Hematopoietic multipotent progenitor cell treated with erythropoietin and hydrocortisone succinate and interleukin-3 and kit ligand, for 4 days (in vitro differentiated cells): ENCODE measurements around the gene SLC5A6.

Experiments used
- DNase-seq: peaks from one replicate; pipeline ENCODE4 v3.0.0-alpha.2; 2015

Gene SLC5A6

DNA sequence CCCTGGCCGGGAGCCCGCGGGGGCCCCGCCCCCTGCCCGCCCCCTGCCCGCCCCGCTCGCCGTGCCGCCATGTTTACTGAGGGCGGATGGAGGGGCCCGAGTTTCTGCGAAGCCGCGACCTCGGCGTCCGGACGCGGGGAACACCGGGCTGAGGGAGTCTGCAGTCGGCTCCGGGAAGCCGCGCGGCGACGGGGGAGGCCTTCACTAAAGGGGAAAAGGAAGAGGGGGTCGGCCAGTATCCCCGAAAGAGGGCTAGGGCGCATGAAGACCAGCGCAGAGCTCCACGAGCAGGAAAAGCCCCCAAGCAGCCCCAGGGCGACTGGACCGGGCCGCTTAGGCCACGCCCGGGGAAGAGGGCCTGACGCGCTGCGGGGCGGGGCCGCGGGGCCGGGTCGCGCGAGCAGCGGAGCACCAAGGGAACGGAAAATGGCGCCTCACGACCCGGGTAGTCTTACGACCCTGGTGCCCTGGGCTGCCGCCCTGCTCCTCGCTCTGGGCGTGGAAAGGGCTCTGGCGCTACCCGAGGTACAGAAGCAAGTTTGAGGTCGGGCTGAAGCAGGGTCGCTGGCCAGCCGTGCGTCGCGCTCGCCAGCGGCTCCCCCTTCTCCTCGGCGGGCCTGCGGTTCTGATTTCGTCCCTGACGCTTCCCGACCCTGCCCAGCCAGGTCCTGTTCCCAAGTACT lies at the start of gene SLC5A6, which contains the start of gene ATRAID:
Gene SLC5A6 (minus strand): TSS at position 326 of the 683 bp plus-strand sequence. CDS start 4,618 bp downstream, outside the sequence.
Gene ATRAID (plus strand): TSS at position 99 of the 683 bp plus-strand sequence. CDS start 328 bp downstream, at position 427.
- peak; percentile 96 for DNase-seq

DNA sequence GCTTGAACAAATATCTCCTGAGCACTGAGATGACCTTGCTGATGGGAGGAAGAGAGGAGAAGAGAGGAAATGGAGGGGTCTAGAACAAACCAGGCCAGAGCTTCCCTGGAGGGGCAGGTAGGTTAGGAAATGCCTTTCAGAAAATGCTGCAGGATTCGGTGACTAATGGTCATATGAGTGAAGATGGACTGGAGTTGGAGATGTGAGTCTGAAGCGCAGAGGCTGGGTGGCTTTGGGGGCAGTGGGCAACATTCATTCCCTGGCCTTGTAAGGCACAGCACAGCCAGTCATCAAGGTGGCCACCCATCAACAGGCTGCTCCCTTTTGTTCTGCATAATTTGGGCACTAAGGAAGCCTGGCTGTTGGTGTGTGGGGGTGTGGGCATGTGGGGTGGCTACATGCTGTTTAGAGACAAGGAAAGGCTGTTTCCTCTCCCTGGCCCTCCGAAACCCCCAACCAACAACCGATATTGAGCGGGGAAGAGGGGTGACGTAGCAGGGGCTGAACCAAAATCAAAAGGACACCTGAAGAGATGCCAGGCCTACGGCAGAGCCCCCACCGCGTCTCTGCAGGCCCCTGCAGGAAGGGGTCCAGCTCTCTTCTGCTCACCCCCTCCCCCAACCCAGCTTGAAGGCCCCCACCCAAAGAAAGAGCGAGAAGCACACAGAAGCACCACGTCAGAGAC lies 49.3 kb upstream of the SLC5A6 start:
- DNase-seq = no peak

DNA sequence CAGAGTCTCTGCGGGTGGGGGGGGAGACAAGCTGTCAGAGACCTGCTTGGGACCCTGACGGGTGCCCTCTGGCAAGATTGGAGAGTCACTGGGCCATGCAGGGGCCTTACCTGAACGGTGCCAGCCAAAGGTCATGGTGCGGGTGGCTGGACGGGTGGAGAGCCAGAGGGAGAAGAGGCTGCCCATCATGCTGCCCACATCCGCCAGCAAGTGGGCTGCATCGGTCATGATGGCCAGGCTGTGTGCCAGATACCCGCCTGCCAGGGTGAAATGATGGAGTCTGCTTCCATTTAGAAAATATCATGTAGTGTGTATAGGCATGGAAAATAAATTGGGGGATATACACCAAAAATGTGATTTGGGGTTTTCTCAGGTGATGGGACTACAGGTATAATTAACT lies 46.0 kb upstream of the SLC5A6 start:
- DNase-seq = no peak

DNA sequence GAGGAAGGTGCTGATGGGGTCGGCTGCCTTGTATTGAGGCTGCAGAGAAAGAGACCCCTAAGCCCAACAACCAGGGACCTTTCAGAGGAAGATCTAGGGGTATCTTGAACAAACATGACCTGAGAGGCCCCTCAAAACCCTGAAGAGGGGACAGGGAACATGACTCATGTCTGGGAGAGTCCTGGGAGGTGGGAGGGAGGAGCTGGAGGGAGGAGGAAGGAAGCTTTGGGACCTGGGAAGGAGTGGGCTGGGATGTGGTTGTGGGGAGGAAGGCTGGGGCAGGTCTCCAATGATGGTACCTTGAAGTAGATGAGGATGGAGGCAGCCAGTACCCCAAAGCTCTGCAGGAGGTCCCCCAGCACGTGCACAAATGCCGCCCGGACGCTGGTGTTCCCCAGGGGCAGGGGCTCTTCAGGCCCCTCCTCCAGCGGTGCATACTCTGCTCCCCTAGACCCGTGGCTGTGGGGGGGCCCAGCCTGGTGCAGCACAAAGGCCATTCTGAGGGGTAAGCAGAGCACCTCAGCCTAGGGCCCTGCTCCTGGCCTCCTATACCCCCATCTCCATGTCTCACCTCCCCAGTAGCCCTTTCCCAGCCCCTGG lies 44.9 kb upstream of the SLC5A6 start:
- DNase-seq = no peak

DNA sequence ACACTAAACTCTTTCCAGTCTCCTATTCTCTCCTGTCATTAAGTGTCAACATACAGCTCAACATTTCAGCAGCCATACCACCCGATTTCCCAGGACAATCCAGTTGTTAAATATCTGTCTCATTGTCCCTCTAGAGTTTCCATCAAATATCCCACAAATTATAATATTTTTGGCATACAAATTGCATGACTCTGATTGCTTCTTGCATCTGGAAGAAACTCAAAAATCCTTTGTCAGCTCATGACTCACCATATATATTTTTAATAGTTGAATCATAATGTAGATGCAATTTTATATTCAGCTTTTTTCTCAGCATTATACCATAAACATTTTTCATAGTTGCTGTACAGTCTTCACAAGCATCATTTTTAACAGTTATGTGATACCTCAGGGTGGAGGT lies 43.6 kb upstream of the SLC5A6 start:
- DNase-seq = no peak

DNA sequence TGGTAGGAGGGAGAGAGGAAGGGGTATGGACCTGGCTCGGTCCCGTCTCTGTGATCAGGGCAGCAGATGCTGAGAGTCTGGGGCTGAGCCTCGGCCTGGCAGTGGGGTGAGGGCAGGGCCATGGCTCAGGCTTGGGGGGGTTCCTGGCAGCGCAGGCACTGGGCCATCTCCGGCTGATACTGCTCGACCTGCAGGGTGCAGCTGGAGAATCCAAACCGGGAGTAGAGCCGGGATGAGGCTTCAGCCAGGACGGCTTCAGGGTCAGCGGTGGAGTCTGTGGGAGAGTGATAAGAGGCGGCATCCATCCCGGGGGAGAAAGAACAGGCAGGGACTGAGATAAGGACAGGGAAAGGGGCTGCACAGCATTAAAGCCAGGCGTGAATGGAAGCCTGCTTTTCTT lies 43.1 kb upstream of the SLC5A6 start:
- no peak for DNase-seq

DNA sequence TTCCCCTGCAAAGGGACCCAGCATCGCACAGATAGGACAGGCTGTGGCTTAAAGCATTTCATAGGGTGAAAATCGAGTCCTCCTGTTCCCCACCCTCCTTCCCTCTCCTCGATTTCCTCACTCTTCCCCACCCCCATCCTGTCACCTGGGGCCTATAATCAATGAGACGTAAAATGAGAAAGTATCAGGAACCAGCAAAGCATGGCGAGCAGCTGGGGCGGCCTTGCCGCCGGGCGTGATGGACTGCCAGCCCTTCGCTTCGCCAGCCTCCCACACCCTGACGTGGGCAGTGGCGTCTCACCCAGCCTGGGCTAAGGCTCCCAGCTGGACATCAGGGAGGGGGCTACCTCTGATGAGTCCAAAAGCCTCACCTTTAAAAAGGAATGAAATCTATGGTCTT lies 39.7 kb upstream of the SLC5A6 start:
- DNase-seq = no peak

DNA sequence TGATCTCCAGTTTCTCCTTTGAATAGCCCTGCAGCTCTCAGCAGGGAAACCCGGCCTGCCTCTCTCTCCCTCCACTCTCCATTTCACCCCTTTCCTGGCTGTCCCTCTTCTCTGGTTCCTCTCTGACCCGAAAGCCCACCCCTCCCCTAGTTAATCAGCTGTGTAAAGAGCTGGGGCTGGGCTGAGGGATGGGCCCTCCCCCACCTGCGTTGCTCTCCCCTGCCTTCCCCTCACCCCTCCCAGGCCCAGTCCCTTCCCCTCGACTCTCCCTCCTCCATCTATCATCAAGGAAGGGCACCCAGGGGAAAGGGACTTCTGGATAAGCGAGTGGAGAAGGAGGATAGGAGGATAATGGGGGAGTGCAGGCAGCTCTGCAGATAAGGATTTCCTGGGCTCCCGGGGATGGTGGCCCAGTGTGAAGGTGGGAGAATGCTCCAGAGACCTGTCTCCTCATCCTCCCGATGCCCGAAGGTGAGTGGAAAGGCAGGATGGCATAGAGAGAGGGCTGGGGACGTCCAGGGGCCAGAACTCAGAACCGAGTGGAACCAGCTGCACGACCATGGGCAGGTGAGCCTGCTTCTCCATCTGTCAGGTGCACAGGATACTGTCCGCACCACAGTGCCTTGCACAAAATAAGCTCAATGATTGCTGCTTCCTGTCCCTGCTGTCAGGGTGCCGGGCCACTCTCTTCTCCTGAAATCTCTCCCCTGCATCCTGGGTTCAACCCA lies 38.7 kb upstream of the SLC5A6 start:
- no peak for DNase-seq

DNA sequence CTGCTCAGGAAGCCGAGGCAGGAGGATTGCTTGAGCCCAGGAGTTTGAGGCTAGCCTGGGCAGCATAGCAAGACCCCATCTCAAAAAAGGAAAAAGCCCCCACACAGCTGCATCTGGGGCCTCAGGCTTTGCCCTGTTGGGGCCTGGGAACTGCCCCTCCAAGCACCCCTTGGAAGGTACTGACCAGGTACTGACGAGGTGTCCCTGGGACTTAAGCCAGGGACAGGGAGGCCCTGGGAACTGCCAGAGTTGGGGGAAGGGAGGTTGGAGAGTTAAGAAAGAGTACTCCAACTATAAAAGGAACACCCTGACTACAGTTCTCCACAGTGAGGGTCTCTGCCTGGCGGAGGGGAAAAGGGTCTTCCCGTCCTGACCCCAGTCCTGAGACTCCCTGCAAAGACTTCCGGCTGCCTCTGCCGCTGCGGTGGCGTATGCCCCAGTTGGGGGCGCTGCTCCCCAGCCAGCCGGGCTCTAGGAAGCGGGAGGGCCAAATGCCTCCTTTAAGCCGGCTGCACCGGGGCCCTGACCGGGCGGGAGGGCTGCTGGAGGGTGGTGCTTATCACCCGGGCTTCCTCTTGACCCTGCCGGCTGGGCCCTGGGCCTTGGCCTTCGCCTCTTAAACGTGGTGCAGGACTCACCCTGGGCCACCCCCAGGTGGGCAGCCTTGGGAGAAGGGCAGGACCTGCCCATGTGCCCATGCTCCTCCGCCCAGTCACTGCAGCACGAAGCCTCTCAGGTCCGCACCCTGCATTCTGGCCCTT lies 38.0 kb upstream of the SLC5A6 start:
- peak; percentile 88 for DNase-seq

DNA sequence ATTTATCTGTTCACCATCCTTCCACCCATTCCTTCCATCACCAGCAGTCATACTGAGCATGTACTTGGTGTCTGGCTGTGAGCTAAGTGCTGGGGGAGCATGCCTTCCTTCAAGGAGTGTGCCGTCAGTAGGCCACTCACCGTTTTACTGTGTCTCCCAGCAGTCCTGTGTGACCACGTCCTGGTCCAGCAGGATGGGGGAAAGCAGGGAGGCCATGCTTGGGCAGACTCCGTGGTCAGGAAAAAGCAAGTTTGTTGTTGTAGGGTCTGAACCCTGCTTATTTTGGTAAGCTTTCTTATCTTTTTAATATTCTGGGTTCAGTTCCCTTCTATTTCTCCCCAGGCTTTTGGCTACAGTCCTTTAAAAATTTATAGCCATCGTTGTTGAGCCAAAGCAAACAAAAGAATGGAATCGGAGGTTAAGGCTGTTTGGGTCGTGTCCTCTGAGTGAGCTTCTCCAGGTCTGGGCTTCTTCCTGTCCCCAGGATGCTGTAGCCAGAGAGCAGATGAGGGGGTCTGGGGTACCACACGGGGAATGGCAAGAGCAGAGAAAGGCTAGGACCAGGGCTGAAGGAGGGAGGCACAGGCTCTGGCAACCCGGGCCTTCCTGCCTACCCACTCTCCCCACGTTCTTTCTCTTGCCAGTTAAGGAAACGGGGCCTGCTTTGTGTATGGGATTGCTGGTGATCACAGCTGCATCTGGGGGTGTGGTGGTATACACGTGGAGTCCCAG lies 37.3 kb upstream of the SLC5A6 start:
- DNase-seq = no peak

DNA sequence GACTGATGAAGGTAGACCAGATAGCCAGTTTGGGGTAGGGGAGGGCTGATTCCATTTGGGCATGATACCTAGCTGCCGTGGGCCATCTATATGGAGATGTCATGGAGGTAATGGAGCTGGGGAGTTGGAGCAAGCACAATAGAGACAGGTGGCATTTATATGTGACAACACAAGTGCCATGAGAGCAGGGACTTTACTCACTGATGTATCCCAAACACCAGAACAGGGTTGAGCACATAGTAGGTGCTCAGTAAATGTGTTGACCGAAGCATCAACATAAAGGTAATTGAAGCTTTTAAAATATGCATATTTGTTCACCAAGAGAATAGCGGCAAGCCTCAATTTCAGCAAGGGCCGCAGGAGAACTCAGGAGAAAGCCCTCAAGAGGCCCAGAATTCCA lies 35.8 kb upstream of the SLC5A6 start:
- DNase-seq = peak; percentile 22

DNA sequence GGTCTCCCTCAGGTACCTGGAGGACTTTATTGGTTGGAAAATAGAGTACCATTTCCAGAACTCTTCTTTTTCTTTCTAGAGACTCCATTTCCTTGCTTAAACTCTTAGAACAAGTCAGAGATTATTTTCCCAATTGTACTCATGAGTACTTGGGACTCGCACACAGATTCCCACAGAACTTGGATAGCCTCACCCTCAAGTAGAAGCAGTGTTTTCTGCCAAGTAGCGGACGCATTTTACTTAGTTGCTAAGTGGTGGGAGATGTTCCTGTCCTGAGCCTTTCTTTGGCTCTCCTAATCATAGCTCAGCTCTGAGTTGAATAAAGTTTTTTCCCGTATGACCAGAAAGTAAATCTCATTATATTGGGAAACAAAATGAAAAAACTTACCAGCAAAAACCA lies 33.6 kb upstream of the SLC5A6 start:
- no peak for DNase-seq

DNA sequence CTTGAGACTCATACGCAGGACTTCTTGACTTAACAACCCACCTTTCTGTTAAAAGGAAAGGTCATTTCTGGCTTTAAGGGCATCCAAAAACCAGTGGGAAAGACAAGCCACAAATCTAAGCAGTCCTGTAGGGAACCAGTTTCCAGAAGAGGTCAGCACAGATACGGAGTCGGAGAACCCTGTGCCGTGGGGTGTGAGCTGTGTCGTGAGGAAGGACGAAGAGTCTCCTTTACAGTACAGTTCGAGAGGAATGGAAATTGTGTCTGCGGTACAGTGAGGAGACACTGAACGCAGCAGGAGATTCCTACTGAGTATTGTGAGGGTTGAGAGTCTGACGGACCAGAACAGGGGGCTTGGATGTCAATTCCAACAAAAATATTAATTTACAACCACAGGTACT lies 33.0 kb upstream of the SLC5A6 start:
- DNase-seq = no peak

DNA sequence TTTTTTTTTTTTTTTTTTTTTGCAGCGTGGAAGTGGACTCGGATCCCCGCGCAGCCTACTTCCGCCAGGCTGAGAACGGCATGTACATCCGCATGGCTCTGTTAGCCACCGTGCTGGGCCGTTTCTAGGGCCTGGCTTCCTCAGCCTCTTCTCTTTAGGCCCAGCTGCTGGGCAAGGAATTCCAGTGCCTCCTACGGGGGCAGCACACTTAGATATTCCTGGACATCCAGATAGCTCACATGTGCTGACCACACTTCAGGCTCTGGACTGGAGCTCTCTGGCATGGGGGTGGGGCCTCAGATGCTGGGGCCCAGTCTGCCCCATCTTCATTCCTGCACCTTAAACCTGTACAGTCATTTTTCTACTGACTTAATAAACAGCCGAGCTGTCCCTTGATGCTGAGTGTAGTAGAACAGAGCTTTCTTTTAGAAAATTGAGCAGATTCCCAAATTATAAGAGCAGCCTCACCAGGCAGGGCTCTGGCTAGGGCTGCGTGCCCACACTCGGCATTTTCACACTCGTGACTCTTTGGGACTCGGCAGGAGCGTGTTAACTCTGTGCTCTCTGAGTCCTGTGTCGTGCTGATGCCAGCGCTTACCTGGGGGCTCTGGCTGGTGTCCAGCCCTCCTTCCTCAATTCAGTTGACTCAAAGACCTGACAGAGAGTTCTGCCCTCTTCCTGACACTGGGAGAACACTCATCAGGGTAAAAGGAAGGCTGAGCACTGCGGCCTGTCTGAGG lies 31.5 kb upstream of the SLC5A6 start:
- DNase-seq = no peak

DNA sequence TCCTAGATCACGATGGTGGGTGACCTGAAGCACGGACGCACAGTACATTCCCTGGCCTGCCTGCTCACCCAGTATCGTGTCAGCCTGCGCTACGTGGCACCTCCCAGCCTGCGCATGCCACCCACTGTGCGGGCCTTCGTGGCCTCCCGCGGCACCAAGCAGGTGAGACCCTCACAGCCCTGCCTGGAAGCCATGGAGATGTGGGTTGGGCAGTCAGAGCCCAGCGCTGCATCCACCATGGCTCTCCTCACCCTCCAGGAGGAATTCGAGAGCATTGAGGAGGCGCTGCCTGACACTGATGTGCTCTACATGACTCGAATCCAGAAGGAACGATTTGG lies 30.5 kb upstream of the SLC5A6 start:
- DNase-seq = no peak

DNA sequence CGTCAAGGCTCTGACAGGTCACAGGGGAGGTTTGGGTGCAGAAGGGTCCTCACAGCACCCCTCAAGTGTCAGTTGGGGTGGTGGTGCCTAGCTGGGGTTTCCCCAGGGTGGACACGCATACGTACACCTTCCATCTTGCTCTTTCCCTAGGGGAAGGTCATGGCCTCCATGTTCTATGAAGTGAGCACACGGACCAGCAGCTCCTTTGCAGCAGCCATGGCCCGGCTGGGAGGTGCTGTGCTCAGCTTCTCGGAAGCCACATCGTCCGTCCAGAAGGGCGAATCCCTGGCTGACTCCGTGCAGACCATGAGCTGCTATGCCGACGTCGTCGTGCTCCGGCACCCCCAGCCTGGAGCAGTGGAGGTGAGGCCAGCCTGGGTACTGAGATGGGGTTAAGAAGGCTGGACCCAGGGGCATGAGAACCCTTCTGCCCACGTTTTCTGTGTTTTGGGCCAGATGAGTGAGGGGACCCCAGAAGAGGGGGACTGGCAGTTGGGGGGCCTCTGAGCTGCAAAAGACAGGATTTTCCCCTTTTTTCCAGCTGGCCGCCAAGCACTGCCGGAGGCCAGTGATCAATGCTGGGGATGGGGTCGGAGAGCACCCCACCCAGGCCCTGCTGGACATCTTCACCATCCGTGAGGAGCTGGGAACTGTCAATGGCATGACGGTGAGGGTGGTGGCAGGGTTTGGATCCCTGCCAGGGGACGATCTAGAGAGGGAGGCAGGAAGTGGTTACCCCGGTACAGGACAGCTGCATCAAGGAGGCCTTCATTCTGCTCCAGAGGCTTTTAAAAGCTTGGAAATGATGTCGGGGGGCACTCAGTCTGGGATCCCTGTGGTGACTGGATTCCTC lies 29.9 kb upstream of the SLC5A6 start:
- DNase-seq = peak; percentile 65

DNA sequence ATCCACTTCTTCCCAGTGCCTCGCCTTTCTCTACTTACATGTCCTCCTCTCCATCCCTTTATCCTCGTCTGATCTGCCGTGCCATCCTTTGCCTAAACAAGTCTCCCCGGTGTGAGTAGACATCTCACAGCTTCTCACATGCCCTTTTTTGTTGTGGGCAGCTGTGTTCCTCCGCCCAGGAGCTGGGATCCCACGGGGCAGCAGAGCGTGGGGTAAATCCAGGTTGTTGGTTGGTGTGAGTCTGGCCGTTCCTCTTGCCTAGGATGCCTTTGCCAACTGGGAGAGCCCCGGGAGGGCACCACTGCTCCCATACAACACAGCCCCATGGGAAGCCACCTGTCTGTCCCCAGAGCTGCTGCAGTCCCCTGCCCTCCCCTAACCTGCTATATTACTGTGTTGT lies 28.3 kb upstream of the SLC5A6 start:
- DNase-seq = no peak

DNA sequence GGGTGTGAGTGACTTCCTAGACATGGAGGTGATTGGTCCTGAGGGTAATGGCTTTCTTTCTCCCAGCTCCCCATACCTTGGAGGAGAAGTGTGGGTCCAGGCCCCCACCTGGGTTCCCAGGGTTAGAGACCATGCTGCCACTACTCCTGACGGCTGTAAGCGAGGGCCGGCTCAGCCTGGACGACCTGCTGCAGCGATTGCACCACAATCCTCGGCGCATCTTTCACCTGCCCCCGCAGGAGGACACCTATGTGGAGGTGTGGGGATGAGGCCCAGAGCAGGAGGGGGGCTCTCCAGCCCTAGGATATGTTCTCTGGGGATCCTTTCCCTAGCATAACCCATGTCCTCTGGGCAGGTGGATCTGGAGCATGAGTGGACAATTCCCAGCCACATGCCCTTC lies 26.9 kb upstream of the SLC5A6 start:
- no peak for DNase-seq

DNA sequence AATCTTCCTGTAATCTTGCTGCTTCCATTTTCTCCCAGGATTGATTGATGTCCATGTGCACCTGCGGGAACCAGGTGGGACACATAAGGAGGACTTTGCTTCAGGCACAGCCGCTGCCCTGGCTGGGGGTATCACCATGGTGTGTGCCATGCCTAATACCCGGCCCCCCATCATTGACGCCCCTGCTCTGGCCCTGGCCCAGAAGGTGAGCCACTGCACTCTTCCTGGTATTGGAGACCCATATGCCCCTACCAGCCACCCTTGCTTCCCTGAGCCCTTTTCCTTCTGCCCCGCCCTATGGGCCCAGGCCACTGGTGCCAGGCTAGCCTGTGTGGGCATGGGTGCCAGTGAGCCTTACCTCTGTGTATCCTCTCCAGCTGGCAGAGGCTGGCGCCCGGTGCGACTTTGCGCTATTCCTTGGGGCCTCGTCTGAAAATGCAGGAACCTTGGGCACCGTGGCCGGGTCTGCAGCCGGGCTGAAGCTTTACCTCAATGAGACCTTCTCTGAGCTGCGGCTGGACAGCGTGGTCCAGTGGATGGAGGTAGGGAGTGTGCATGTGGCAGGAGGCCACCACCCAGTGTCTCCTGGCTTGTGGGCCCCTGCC lies 25.4 kb upstream of the SLC5A6 start:
- no peak for DNase-seq

DNA sequence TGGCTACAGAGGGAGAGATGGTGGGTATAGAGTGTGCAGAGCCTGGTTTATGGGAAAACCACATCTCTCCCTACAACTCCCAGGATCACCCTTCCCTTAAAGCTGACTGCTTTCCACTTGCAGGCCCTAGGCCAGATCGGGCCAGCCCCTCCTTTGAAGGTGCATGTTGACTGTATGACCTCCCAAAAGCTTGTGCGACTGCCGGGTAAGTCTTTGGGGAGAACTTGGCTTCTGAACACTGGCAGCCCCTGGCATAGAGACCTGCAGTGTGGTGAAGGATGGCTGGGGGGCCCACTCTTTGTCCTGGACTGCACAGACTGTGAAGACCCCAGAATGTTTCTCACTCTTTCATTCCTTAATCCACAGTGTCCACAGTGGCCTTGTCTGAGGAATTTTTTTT lies 24.6 kb upstream of the SLC5A6 start:
- DNase-seq = no peak
